T-helper 2 cell treated with Interferon-gamma antibody and Interleukin-4, amounts not matched to agents 5 μg/mL and 100 μg/mL, for 36 hours (primary cell): ENCODE data around the gene ALDH16A1.

Source experiments
- DNase-seq: peaks from one replicate; pipeline ENCODE4 v3.0.0; 2021; ENCODE audit warnings: low spot score
- H3K27ac Mint-ChIP-seq: one replicate; pipeline ENCODE4 v1.8.0; 2021; ENCODE audit warnings: mild to moderate bottlenecking, mixed read lengths
- H3K27me3 Mint-ChIP-seq: one replicate; pipeline ENCODE4 v1.8.0; 2021; ENCODE audit warnings: low read depth, mixed read lengths
- H3K36me3 Mint-ChIP-seq: one replicate; pipeline ENCODE4 v1.8.0; 2021; ENCODE audit warnings: low read depth, mixed read lengths
- H3K4me1 Mint-ChIP-seq: one replicate; pipeline ENCODE4 v1.8.0; 2021; ENCODE audit warnings: low read depth, mixed read lengths
- H3K4me3 Mint-ChIP-seq: one replicate; pipeline ENCODE4 v1.8.0; 2022; ENCODE audit warnings: mild to moderate bottlenecking, moderate library complexity, mixed read lengths
- H3K9me3 Mint-ChIP-seq: one replicate; pipeline ENCODE4 v1.8.0; 2021; ENCODE audit warnings: mixed read lengths

The ALDH16A1 gene

DNA sequence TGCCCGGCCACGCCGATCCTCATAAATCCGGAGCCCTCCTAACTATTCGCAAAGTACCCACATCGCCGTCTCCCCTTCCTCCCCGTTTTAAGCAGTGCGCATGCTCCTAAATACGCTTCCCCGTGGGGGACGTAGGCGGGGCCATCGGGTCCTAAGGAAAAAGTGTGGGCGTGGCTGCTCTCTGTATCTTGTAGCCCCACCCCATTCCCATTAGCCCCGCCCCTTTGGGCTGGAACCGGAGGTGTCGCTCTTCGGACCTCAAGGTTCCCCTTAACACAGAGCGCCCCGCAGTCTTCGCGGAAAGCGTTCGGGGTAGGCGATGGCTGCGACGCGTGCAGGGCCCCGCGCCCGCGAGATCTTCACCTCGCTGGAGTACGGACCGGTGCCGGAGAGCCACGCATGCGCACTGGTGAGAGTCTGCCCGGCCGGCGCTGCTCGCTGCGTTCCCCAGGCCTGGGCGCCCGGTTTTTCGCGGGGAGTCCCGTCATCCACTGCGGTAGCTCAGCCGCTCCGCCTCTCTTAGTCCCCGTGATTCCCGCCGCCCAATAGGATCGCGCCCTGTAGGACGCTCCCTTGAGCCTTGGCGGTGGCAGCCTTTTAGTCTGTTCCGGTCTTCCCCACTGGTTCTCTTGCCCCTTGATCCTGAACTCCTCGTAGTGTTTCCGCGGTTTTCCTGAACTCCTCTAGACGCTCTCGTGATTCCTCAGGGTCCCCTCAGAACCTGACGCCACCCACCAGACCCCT lies at the start of gene ALDH16A1:
Gene ALDH16A1 (plus strand): TSS at position 213 of the 744 bp plus-strand sequence. CDS start 107 bp downstream, at position 320.
- Mint-ChIP-seq H3K9me3 (no peaks in the 10 kb centered on the region), H3K36me3 (peaks cover 39% of the 10 kb centered on the region), H3K27me3 (no peaks in the 10 kb centered on the region), H3K4me3 (peak within 1 kb of the TSS; percentile 99), H3K27ac (peak within 1 kb of the TSS; percentile 100), H3K4me1 (peaks cover 46% of the 10 kb centered on the region)
- peak; percentile 98 for DNase-seq

DNA sequence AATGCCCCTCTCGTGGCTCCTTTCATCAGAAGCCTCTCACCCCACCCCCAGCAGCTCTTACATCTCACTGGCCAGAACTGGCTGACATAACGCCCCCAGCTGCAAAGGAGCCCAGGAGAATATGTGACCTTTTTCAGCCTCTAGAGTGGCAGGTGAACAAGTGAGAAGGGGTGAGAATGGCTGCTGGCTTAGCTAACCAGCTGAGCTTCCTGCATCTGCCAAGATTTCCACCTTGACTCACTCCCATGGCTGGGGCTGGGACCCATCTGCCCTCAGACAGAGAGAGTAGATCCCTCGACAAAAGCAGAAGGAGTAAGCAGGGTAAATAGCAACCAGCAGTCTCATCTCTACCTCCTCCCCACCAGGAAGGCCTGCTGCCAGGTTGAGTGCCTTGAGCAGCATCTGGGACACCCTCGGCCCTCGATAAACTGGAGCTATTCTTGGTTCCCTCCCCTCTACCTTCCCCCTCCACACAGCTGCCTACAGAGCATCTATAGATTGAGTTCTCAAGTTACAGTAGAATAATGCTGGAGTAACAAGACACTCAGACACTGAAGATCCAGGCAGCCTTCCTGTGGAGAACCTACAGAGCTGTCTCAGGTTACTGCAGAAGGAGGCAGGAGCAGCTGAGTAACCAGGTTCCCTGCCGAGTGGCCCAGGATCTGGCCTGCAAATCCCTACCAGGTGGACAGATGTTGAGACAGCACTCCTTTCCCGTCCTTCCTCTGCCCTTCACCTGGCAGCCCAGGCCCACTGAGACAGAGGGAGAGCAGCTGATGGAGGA lies 49.4 kb upstream of the ALDH16A1 start:
- Mint-ChIP-seq H3K4me1 (peaks cover 32% of the 10 kb centered on the region), H3K36me3 (no peaks in the 10 kb centered on the region)

DNA sequence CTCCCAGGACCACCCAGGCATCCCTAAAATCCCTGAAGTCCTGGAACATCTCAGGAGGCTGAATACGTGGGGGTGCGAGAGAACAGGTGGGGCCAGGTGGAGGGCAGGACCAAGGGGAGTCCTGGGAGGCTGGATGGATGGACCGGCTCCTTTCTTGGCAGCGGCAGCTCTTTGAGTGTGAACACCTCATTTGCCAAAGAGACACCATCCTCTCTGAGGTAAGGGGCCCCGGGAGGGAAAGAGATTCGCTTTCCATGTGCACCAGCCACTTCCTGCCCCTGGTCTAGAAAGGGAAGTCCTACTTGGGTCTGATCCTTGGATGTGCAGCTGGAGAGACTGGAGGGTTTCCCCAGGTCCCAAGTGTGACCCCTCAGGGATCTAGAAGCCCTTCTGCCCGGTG lies 45.9 kb upstream of the ALDH16A1 start:
- no peak for DNase-seq
- Mint-ChIP-seq H3K9me3 (no peaks in the 10 kb centered on the region), H3K27me3 (no peaks in the 10 kb centered on the region), H3K4me1 (peaks cover 56% of the 10 kb centered on the region), H3K27ac (no peak overlapping the region), H3K4me3 (no peak overlapping the region), H3K36me3 (peaks cover 5% of the 10 kb centered on the region)

More for the DNA sequence above, 49.4 kb upstream of the ALDH16A1 start:
- Mint-ChIP-seq H3K4me3 (no peak overlapping the region), H3K9me3 (no peaks in the 10 kb centered on the region), H3K27me3 (peaks cover 2% of the 10 kb centered on the region), H3K27ac (no peak overlapping the region)
- DNase-seq, result no peak

DNA sequence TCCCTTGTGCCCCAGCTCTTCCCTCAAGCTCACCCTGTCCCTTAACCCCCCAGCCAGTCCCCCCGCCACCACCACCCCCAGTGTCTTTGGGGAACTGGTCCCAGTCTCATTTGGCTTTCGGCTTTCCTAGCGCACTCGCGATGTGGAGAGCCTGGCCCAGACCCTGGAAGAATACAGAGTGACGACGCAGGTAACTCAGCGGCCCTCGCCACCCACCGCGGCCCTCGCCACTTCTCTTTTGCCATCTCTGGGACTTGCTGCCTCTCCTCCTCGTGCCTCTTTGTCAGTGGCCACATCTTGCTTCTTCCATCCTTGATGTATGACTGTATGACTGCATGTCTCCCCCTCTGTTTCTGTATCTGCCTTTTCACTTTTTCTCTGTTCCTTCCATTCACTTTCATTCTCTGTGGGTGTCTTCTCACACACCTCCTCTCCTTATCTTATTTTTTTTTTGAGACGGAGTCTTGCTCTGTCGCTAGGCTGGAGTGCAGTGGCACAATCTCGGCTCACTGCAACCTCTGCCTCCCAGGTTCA lies 45.5 kb upstream of the ALDH16A1 start:
- peaks cover 3% of the 10 kb centered on the region for H3K27me3 Mint-ChIP-seq
- H3K4me3 Mint-ChIP-seq, result peak overlapping the region; percentile 54
- H3K4me1 Mint-ChIP-seq, result peaks cover 58% of the 10 kb centered on the region
- peaks cover 5% of the 10 kb centered on the region for H3K36me3 Mint-ChIP-seq
- H3K27ac Mint-ChIP-seq, result peak overlapping the region; percentile 7
- DNase-seq, result no peak
- H3K9me3 Mint-ChIP-seq, result no peaks in the 10 kb centered on the region

DNA sequence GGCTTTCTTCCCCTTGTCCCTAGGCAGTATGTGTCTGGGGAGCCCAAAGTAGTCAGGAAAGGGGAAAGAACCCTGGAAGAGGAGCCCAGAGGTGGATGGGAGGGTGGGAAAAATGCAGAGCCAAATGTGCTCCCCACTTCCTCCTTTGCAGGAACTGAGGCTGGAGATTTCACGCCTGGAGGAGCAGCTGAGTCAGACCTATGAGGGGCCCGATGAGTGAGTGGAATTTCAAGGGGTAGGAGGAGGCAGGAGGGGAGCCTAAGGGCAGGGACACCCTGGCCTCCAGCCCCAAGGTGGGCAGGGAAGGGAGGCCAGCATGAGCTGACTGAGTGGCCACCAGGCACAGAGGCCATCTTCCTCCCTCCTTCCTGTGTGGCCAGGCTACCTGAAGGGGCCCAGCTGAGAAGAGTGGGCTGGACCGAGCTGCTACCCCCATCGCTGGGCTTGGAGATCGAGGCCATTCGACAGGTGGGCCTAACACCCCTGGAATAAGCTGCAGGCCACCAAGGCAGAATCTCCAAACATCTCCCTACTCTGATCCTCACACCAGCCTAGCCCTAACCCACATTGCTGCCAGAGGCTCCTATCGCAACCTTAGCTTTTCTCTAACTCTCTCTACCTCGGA lies 44.1 kb upstream of the ALDH16A1 start:
- H3K4me1 Mint-ChIP-seq, result peaks cover 53% of the 10 kb centered on the region

DNA sequence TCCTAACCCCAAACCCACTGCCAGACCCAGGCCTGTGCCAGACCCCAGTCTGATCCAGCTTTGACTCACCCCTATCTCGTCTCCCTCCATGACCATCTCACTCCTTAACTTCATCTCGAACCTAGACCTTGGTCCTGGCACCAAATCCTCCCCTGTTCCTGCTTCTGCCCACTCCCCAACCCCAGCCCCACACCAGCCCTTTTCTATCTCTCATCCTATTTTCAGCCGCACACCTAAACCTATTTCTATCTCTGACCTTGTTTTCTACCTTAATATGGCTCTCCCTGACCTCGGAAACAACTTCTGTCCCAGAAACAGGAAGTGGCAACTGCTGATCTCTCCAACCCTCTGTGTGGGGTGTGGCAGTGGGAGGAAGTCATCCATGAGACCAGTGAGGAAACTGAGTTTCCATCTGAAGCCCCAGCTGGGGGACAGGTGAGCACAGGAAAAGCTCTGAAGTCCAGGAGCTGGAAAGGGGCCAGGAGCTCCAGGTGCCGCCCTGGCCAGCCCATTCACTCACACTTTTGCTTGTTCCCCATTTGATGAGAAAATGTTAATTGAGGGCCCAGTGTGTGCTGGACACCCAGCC lies 43.5 kb upstream of the ALDH16A1 start:
- DNase-seq, result no peak
- Mint-ChIP-seq H3K4me3 (peak overlapping the region; percentile 71), H3K27ac (peak overlapping the region; percentile 96), H3K4me1 (peaks cover 53% of the 10 kb centered on the region), H3K36me3 (peaks cover 5% of the 10 kb centered on the region), H3K27me3 (peaks cover 3% of the 10 kb centered on the region), H3K9me3 (no peaks in the 10 kb centered on the region)

More for the DNA sequence above, 44.1 kb upstream of the ALDH16A1 start:
- Mint-ChIP-seq H3K9me3 (no peaks in the 10 kb centered on the region), H3K36me3 (peaks cover 5% of the 10 kb centered on the region), H3K27ac (peak overlapping the region; percentile 96), H3K4me3 (peak overlapping the region; percentile 71), H3K27me3 (peaks cover 3% of the 10 kb centered on the region)
- no peak for DNase-seq

DNA sequence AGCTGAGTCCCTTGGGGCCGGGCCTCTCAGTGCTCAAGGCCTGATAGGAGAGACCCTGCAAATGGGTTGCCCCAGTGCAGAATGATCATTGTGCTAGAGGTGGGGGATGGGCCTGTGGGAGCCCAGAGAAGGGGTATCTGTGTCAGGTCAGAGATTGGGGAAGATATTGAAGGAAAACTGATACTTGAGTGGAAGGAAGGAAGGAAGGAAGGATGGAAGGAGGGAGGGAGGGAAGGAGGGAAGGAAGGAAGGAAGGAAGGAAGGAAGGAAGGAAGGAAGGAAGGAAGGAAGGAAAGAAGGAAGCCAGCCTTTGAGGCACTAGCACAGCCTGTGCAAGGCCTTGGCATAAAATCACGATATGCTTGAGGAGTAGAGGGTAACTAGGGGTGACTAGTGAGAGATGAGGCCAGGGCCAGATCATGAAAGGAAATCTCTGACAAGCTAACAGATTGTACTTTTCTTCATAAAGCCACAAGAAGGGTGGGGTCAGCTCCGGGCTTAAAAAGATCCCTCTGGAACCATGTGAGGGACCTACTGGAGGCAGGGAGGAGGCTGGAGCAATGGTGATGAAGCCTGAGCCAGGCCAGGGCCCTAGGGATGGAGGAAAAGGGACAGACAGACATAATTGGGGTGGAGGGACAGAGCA lies 41.2 kb upstream of the ALDH16A1 start:
- peaks cover 47% of the 10 kb centered on the region for H3K4me1 Mint-ChIP-seq
- H3K27me3 Mint-ChIP-seq, result peaks cover 6% of the 10 kb centered on the region
- no peaks in the 10 kb centered on the region for H3K9me3 Mint-ChIP-seq
- H3K27ac Mint-ChIP-seq, result peak overlapping the region; percentile 62
- DNase-seq, result no peak
- peaks cover 5% of the 10 kb centered on the region for H3K36me3 Mint-ChIP-seq
- H3K4me3 Mint-ChIP-seq, result no peak overlapping the region

DNA sequence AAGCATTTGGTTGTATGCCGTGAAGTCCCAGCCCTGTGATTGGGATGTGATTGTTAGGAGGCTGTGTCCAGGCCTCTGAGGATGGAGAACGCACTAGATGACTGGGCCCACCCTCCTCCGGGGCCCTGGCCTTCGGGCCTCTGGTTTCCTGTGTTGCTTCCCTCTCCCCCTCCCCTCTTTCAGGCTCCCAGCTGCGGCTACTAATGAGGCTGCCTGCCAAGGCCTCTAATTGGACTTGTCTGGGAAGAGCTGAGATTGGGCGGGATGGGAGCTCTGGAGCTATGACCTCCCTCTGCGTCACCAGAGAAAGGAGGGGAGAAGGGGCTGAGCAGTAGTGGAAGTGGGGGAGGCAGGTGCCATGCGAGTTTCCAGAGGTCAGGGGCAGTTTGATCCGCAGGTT lies 39.7 kb upstream of the ALDH16A1 start:
- Mint-ChIP-seq H3K4me1 (peaks cover 33% of the 10 kb centered on the region), H3K27ac (no peak overlapping the region)
- no peak for DNase-seq

DNA sequence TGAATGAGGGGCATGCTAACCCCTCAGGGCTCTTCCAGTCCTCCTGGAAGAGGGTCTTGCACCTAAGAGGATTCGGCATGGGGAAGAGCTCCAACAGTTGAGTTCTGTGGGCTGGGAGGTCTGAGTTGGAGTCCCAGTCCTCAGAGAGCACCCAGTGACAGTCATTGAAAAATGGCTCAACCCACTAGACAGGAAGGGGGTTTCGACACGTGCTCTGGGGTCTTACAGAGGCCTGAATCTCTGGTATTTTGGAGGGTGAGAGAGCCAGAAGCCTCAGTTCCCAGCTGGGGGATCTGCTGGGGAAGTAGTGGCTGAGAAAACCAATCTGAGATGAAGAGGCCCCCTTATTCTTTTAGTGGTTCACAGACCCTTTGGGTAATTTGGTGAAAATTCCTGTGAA lies 38.8 kb upstream of the ALDH16A1 start:
- no peak for DNase-seq
- H3K9me3 Mint-ChIP-seq, result no peaks in the 10 kb centered on the region

More for the DNA sequence above, 39.7 kb upstream of the ALDH16A1 start:
- Mint-ChIP-seq H3K9me3 (no peaks in the 10 kb centered on the region), H3K36me3 (peaks cover 5% of the 10 kb centered on the region), H3K27me3 (peaks cover 14% of the 10 kb centered on the region), H3K4me3 (no peak overlapping the region)

DNA sequence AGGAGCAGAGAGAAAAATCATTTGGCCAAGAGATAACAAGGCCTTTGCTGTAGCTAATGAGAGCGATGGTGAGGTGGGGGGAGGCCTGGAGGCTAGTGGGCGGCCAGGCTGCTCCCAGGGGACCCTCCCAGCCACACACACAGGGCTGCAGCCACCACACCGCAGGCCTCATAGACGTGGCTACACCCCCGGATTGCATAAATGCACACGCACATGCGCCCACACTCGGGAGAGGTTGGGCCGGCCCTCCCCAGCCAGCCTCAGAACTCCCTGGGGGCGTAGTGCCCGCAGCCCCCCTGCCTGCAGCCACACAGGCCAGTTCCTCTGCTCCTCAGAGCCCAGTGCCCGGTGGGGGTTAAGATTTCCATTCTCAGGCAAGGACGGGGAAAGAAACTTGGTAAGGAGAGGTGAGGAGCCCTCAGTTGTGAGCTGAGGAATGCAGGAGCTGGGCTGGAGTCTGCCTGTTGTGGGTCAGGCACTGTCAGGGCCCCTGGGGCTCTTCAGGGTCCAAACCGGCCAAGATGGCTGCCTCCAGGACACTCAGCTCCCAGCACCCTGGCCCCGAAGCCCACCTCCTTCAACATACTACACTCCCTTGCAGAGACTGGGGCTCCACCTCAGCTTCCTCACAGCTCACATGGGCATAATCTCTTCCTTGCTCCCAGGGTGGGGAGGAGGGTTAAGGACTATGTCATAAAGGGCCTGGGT lies 37.8 kb upstream of the ALDH16A1 start:
- Mint-ChIP-seq H3K4me1 (peaks cover 15% of the 10 kb centered on the region), H3K9me3 (no peaks in the 10 kb centered on the region), H3K4me3 (no peak overlapping the region), H3K36me3 (peaks cover 1% of the 10 kb centered on the region), H3K27me3 (peaks cover 32% of the 10 kb centered on the region), H3K27ac (no peak overlapping the region)
- DNase-seq, result no peak

More for the DNA sequence above, 38.8 kb upstream of the ALDH16A1 start:
- no peak overlapping the region for H3K27ac Mint-ChIP-seq
- H3K4me1 Mint-ChIP-seq, result peaks cover 25% of the 10 kb centered on the region
- H3K4me3 Mint-ChIP-seq, result no peak overlapping the region
- peaks cover 3% of the 10 kb centered on the region for H3K36me3 Mint-ChIP-seq
- peaks cover 22% of the 10 kb centered on the region for H3K27me3 Mint-ChIP-seq

DNA sequence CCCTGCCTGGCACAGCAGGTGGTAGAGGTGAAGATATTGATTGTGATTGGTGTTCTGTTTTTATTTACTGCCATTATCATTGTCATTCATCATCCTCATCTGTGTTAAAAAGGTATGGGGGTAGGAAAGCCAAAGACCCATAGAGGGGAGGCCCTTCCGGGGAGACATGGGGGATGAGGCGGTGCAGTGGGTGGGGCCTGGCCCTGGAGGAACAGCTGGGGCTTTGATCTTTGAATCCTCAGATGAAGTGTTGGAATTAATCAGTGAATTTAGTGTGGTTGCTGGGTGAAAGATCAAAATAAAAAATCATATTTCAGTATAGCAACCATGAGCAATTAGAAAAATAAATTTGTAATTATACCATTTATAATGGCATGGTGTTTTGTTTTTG lies 37.2 kb upstream of the ALDH16A1 start:
- Mint-ChIP-seq H3K9me3 (no peaks in the 10 kb centered on the region), H3K4me1 (peaks cover 15% of the 10 kb centered on the region), H3K27me3 (peaks cover 38% of the 10 kb centered on the region), H3K27ac (peak overlapping the region; percentile 5), H3K36me3 (peaks cover 1% of the 10 kb centered on the region), H3K4me3 (no peak overlapping the region)
- no peak for DNase-seq

DNA sequence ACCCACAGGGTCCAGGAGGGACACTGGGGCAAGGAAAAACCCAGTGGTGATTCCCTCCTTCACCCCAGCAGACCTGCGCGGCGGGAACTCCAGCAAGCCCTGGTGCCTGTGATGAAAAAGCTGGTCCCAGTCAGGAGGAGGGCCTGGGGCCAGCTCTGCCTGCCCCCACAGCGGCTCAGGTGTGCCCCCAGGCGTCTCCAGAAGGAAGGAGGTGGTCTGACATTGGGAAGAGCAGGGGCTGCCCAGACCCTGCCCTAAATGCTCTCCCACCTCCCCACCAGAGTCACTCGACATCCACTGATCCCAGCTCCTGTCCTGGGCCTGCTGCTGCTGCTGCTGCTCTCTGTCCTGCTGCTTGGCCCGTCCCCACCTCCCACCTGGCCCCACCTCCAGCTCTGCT lies 35.9 kb upstream of the ALDH16A1 start:
- no peak overlapping the region for H3K4me3 Mint-ChIP-seq
- no peak overlapping the region for H3K27ac Mint-ChIP-seq
- H3K36me3 Mint-ChIP-seq, result peaks cover 4% of the 10 kb centered on the region
- peaks cover 9% of the 10 kb centered on the region for H3K4me1 Mint-ChIP-seq
- H3K9me3 Mint-ChIP-seq, result no peaks in the 10 kb centered on the region
- H3K27me3 Mint-ChIP-seq, result peaks cover 49% of the 10 kb centered on the region
- DNase-seq, result no peak

DNA sequence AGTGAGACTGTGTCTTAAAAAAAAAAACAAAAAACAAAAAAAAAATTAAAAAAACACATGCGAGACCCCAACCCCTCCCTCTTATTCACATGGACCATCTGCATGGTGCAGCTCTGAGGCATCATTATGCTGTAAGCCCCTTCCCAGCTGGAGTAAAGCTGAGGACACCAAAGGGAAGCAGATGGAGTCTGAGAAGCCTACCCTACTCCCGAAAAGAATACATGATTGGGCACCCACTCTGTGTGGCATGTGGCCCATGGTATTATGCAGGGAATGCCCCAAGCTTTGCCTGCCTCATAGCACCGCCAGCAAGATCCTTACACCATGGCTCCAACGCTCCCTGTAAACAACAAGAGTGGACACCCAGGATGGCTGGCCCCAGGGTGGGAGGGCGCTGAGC lies 34.5 kb upstream of the ALDH16A1 start:
- peaks cover 4% of the 10 kb centered on the region for H3K36me3 Mint-ChIP-seq
- no peaks in the 10 kb centered on the region for H3K9me3 Mint-ChIP-seq
- peaks cover 55% of the 10 kb centered on the region for H3K27me3 Mint-ChIP-seq
- H3K4me3 Mint-ChIP-seq, result no peak overlapping the region
- no peak overlapping the region for H3K27ac Mint-ChIP-seq
- no peak for DNase-seq
- H3K4me1 Mint-ChIP-seq, result peaks cover 14% of the 10 kb centered on the region
